DND-41 (cell line): ENCODE results near the gene ATAD2B.

Source experiments
- CTCF ChIP-seq: IDR thresholded peaks from 2 replicates; pipeline ENCODE4 v1.5.1; 2012; ENCODE audit warnings: borderline replicate concordance, low read length, moderate library complexity, mild to moderate bottlenecking; ENCODE audit not compliant: poor library complexity, severe bottlenecking; ENCODE audit errors: extremely low read depth
- EZH2 ChIP-seq: IDR thresholded peaks from 3 replicates; pipeline ENCODE4 v1.6.1; 2012; ENCODE audit warnings: borderline replicate concordance, low read depth, mild to moderate bottlenecking, moderate library complexity, low read length, inconsistent platforms; ENCODE audit not compliant: severe bottlenecking

- TF ChIP-seq CTCF (no peak), EZH2 (no peak)
Measured at GRCh38 chr2:23862716-23863426, 64.1 kb downstream of the ATAD2B start.
